CD4-positive, alpha-beta memory T cell (primary cell): ENCODE measurements around the gene PAFAH1B1. TPM values are rescaled to one million over a fixed set of nuclear protein-coding genes. Genes with fewer than 3 reads are reported as not detected.

Source experiments
- CTCF ChIA-PET: fragments of 350-600 bp; sonication (Branson Sonifier 250); formaldehyde crosslinking; loops from one replicate; lab custom pipeline; 2021; ENCODE audit warnings: inconsistent platforms; ENCODE audit not compliant: partially characterized antibody; lab: Charles Lee
- POLR2A ChIA-PET: fragments of 350-600 bp; sonication (Branson Sonifier 250); formaldehyde crosslinking; loops from one replicate; lab custom pipeline; 2021; ENCODE audit not compliant: partially characterized antibody; lab: Charles Lee
- DNase-seq, 5 donors: peaks; one replicate each; pipeline versions ENCODE4 v3.0.0 to v3.0.0-alpha.2; 2020 to 2022; ENCODE audit warnings: mixed read lengths in 1 of 5
- H3K27ac ChIP-seq: one replicate; pipeline ENCODE4 v1.7.0; 2013; ENCODE audit warnings: low read depth, low read length
- H3K27me3 ChIP-seq: 2 replicates; pipeline ENCODE4 v1.7.0; 2013; ENCODE audit warnings: mild to moderate bottlenecking, low read length, moderate library complexity; ENCODE audit not compliant: insufficient read depth
- H3K36me3 ChIP-seq: 2 replicates; pipeline ENCODE4 v1.7.0; 2013; ENCODE audit warnings: mild to moderate bottlenecking, low read length, moderate library complexity; ENCODE audit not compliant: insufficient read depth
- H3K4me1 ChIP-seq: 2 replicates; pipeline ENCODE4 v1.7.0; 2013; ENCODE audit warnings: mild to moderate bottlenecking, low read length, moderate library complexity; ENCODE audit not compliant: insufficient read depth
- H3K4me3 ChIP-seq, 2 donors: one replicate each; pipeline ENCODE4 v1.7.0; 2013; ENCODE audit warnings: low read length in 2 of 2, mild to moderate bottlenecking in 1 of 2
- H3K9me3 ChIP-seq, 2 donors: one replicate each; pipeline ENCODE4 v1.7.0; 2013; ENCODE audit warnings: low read length in 2 of 2, control low read depth in 1 of 2; ENCODE audit not compliant: control insufficient read depth in 1 of 2
- H3K27ac Mint-ChIP-seq, 7 donors: one replicate each; pipeline ENCODE4 v1.8.0; 2020 to 2021; ENCODE audit warnings: mixed read lengths in 7 of 7, mild to moderate bottlenecking in 6 of 7, inconsistent platforms in 3 of 7, moderate library complexity in 3 of 7
- H3K27me3 Mint-ChIP-seq, 2 donors: one replicate each; pipeline ENCODE4 v1.8.0; 2020 to 2021; ENCODE audit warnings: mixed read lengths in 2 of 2
- H3K36me3 Mint-ChIP-seq, 2 donors: one replicate each; pipeline ENCODE4 v1.8.0; 2020 to 2021; ENCODE audit warnings: mixed read lengths in 2 of 2, inconsistent platforms in 1 of 2, mild to moderate bottlenecking in 1 of 2
- H3K4me1 Mint-ChIP-seq, 4 donors: one replicate each; pipeline ENCODE4 v1.8.0; 2020 to 2021; ENCODE audit warnings: mixed read lengths in 4 of 4, mild to moderate bottlenecking in 1 of 4
- H3K4me3 Mint-ChIP-seq, 8 donors: one replicate each; pipeline ENCODE4 v1.8.0; 2020 to 2021; ENCODE audit warnings: mixed read lengths in 8 of 8, mild to moderate bottlenecking in 7 of 8, moderate library complexity in 6 of 8, inconsistent platforms in 3 of 8
- H3K9me3 Mint-ChIP-seq, 8 donors: one replicate each; pipeline ENCODE4 v1.8.0; 2020 to 2021; ENCODE audit warnings: mixed read lengths in 8 of 8, mild to moderate bottlenecking in 5 of 8, inconsistent platforms in 3 of 8, moderate library complexity in 1 of 8
- intact Hi-C: fragments of 100-400 bp; cut with micrococcal nuclease; formaldehyde crosslinking; loops from one replicate; pipeline ENCODE4 v1.15.1; 2023
- polyA plus RNA-seq, 2 donors: library from polyadenylated mRNA; unstranded; fragments of 300-500 nt; fragmentation: Illumina TruSeq; gene quantifications; one replicate each; pipeline ENCODE4 v1.2.3, GENCODE V29; 2021
- total RNA-seq, 2 experiments: library from RNA; stranded (reverse); gene quantifications; one replicate each; pipeline ENCODE4 v1.2.3, GENCODE V29; 2021

PAFAH1B1 gene
- total and polyA plus RNA-seq, 4 experiments from 2014 or later, result 18.1 to 153 (median 87.8) TPM

GRCh38 chr17:2707721-2708584, 114.5 kb downstream of the PAFAH1B1 start:
- H3K27ac Mint-ChIP-seq, result peak overlapping the region in 1 of 7 donors; percentile 91
- Histone ChIP-seq H3K27ac (no peak overlapping the region), H3K27me3 (no peaks in the 10 kb centered on the region), H3K4me1 (peaks cover 40% of the 10 kb centered on the region), H3K36me3 (no peaks in the 10 kb centered on the region), H3K9me3 (no peaks in the 10 kb centered on the region), H3K4me3 (no peak overlapping the region)
- peak overlapping the region in 2 of 8 donors; percentile 39 to 45 for H3K4me3 Mint-ChIP-seq
- ChIA-PET CTCF (interaction anchor here (1.4 kb wide), 1 partner anchor 12 kb away, joined by 4 read pairs; no protein-coding TSS in a partner anchor), POLR2A (interaction anchor here (1.6 kb wide), 1 partner anchor 21 kb away, joined by 7 read pairs; no protein-coding TSS in a partner anchor)
- H3K36me3 Mint-ChIP-seq, result peaks cover 3 to 13% of the 10 kb centered on the region in 2 donors
- H3K27me3 Mint-ChIP-seq, result no peaks in the 10 kb centered on the region
- peaks cover 26 to 51% (median 40%) of the 10 kb centered on the region in 4 donors for H3K4me1 Mint-ChIP-seq
- no peak for DNase-seq
- intact Hi-C loops, result no loop called here
- no peaks in the 10 kb centered on the region for H3K9me3 Mint-ChIP-seq

- ChIA-PET POLR2A (interaction anchor here (0.7 kb wide), 1 partner anchor 106 kb away, joined by 3 read pairs; no protein-coding TSS in a partner anchor), CTCF (no interaction called here)
- H3K27me3 Mint-ChIP-seq, result no peaks in the 10 kb centered on the region
- peaks cover 40% of the 10 kb centered on the region for H3K4me1 ChIP-seq
- H3K36me3 Mint-ChIP-seq, result peaks cover 3 to 12% of the 10 kb centered on the region in 2 donors
- H3K4me1 Mint-ChIP-seq, result peaks cover 26 to 51% (median 40%) of the 10 kb centered on the region in 4 donors
- peak overlapping the region in 6 of 8 donors; percentile 42 to 63 (median 48) for H3K4me3 Mint-ChIP-seq
- no peaks in the 10 kb centered on the region for H3K9me3 ChIP-seq
- peak overlapping the region in 5 of 7 donors; percentile 43 to 91 (median 80) for H3K27ac Mint-ChIP-seq
- no peaks in the 10 kb centered on the region for H3K9me3 Mint-ChIP-seq
- no peak for DNase-seq
- H3K27ac ChIP-seq, result no peak overlapping the region
- H3K36me3 ChIP-seq, result no peaks in the 10 kb centered on the region
- no peak overlapping the region for H3K4me3 ChIP-seq
- intact Hi-C loops, result no loop called here
- no peaks in the 10 kb centered on the region for H3K27me3 ChIP-seq
Measured at GRCh38 chr17:2708585-2709182, 115.2 kb downstream of the PAFAH1B1 start.

GRCh38 chr17:2709183-2709661, 115.8 kb downstream of the PAFAH1B1 start:
- POLR2A ChIA-PET, result interaction anchor here (0.7 to 1.1 kb wide), 3 partner anchors 20 to 106 kb away, joined by 3 read pairs; no protein-coding TSS in a partner anchor
- H3K36me3 Mint-ChIP-seq, result peaks cover 3 to 12% of the 10 kb centered on the region in 2 donors

GRCh38 chr17:2710071-2710802, 116.8 kb downstream of the PAFAH1B1 start:
- intact Hi-C loops, result loop anchor here (2.0 to 5.0 kb wide), 2 partner anchors 107 to 407 kb away; partner anchors contain the start of genes SMG6 and SRR
- H3K36me3 ChIP-seq, result no peaks in the 10 kb centered on the region
- POLR2A ChIA-PET, result interaction anchor here (0.9 to 1.5 kb wide), 5 partner anchors 8 to 116 kb away, joined by 3 to 7 read pairs (median 3); partner anchors contain the start of gene PAFAH1B1
- H3K27ac ChIP-seq, result no peak overlapping the region
- H3K9me3 ChIP-seq, result no peaks in the 10 kb centered on the region
- peaks cover 40% of the 10 kb centered on the region for H3K4me1 ChIP-seq
- H3K27ac Mint-ChIP-seq, result peak overlapping the region; percentile 70 to 92 (median 91)
- peak overlapping the region; percentile 85 to 92 (median 88) for H3K4me3 Mint-ChIP-seq
- no peaks in the 10 kb centered on the region for H3K27me3 Mint-ChIP-seq
- H3K27me3 ChIP-seq, result no peaks in the 10 kb centered on the region
- no peak for DNase-seq
- H3K4me3 ChIP-seq, result peak overlapping the region; percentile 69 to 77
- H3K4me1 Mint-ChIP-seq, result peaks cover 26 to 48% (median 39%) of the 10 kb centered on the region in 4 donors
- CTCF ChIA-PET, result interaction anchor here (0.9 kb wide), 1 partner anchor 34 kb away, joined by 3 read pairs; no protein-coding TSS in a partner anchor
- no peaks in the 10 kb centered on the region for H3K9me3 Mint-ChIP-seq
- peaks cover 3 to 7% of the 10 kb centered on the region in 2 donors for H3K36me3 Mint-ChIP-seq

More at GRCh38 chr17:2709183-2709661, 115.8 kb downstream of the PAFAH1B1 start:
- no peak for DNase-seq
- Mint-ChIP-seq H3K9me3 (no peaks in the 10 kb centered on the region), H3K27ac (peak overlapping the region in 6 of 7 donors; percentile 46 to 91 (median 67)), H3K4me1 (peaks cover 26 to 51% (median 40%) of the 10 kb centered on the region in 4 donors), H3K27me3 (no peaks in the 10 kb centered on the region), H3K4me3 (peak overlapping the region; percentile 31 to 92 (median 88))
- Histone ChIP-seq H3K27ac (no peak overlapping the region), H3K4me3 (no peak overlapping the region), H3K9me3 (no peaks in the 10 kb centered on the region), H3K36me3 (no peaks in the 10 kb centered on the region), H3K27me3 (no peaks in the 10 kb centered on the region), H3K4me1 (peaks cover 40% of the 10 kb centered on the region)
- CTCF ChIA-PET, result no interaction called here
- intact Hi-C loops, result no loop called here

DNA sequence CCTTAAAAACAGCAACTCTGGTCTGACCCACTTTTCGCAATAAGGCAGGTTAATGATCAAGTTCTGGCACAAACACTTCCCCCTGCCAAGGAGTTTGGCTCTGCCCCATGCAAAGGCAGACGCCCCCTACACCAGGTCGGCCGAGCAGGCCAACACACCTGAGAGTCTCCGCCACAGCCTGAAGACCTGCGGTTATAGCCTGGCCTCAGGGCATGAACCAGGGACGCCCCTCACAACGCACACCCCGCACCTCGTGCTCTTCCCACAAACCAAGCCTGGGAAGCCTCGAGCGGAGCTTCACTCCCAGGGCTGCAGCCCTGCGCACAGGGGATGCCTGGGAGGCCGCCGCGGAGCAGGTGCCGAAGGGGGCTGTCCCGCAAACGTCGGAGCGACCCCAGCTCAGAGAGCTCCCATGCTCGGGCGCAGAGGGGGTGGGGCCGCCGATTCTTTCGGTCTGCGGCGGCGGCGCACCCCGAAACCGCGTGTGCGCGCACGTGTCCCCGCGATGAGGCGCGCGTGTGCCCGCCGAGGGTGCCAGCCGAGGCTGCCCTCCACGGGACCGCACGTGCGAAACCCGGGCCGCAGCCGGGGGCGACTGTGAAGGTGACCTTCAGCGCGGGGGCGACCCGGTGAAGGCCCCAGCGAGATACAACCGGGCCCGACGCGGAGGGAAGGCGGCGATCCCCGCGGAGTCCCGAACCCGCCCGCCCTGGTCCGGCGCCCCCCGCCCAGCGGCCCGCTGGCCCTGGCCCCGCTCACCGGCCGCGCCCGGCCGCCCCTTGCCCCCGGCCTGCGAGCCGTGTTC, 117.6 kb downstream of the PAFAH1B1 start:
- Mint-ChIP-seq H3K4me1 (peaks cover 23 to 44% (median 35%) of the 10 kb centered on the region in 4 donors), H3K27me3 (no peaks in the 10 kb centered on the region), H3K36me3 (peaks cover 0 to 4% of the 10 kb centered on the region in 2 donors), H3K27ac (peak overlapping the region; percentile 77 to 92 (median 90)), H3K4me3 (peak overlapping the region; percentile 85 to 92 (median 88)), H3K9me3 (no peaks in the 10 kb centered on the region)
- Histone ChIP-seq H3K9me3 (no peaks in the 10 kb centered on the region), H3K27me3 (no peaks in the 10 kb centered on the region), H3K36me3 (no peaks in the 10 kb centered on the region), H3K4me3 (peak overlapping the region; percentile 69 to 77), H3K27ac (peak overlapping the region; percentile 20), H3K4me1 (peaks cover 40% of the 10 kb centered on the region)
- DNase-seq, result peak in 3 of 5 donors; percentile 29 to 34 (median 34)
- ChIA-PET POLR2A (interaction anchor here (1.2 to 1.5 kb wide), 3 partner anchors 9 to 117 kb away, joined by 3 to 7 read pairs (median 4); partner anchors contain the start of gene PAFAH1B1), CTCF (interaction anchor here (0.6 kb wide), 1 partner anchor 224 kb away, joined by 4 read pairs; no protein-coding TSS in a partner anchor)
- intact Hi-C loops, result loop anchor here (1.0 to 5.0 kb wide), 4 partner anchors 106 to 408 kb away; partner anchors contain the start of genes METTL16, PAFAH1B1, SMG6 and SRR
